Measurements from ENCODE around the gene KBTBD8.

KBTBD8 gene

DNA sequence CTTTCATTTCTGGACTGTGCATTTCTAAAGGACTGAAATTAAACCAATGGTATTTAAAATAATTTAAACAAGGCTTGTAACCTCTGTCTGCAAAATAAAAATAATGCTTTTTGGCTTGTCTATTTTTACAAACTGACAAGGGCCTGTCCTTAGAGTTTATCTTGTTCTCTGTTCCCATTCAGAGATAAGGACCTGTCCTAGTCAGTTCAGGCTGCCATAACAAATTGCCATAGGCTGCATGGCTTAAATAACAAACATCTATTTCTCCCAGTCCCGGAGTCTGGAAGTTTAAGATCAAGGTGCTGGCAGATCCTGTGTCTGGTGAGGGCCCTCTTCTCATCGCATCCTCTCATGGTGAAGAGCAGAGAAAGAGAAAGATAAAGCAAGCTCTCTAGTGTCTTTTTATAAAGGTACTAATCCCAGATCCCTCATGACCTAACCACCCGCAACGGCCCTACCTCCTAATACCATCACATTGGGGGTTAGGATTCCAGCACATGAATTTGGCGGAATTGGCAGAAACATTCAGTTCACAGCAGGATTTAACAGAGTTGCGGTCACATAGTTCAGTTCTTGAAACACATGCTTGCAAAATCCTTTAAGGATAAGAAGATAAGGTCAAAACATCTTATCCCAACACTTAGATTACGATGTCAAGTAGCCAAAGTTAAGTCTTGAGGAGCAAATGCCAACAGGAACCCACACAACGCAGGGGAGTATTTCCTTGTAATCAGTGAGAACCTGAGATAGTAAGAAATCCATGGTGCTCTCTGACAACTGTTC lies 17.8 kb downstream of the KBTBD8 start:
- DNase-seq (ENCODE audit: low read depth): no peak
- no peak for TF ChIP-seq MAX (IDR thresholded peaks at IDR 0.05; ENCODE audit: low read depth, low read length)
- TF ChIP-seq CTCF (IDR thresholded peaks at IDR 0.05; ENCODE audit: low read depth, low read length): no peak
- TF ChIP-seq MYC (IDR thresholded peaks at IDR 0.05; ENCODE audit: low read depth, low read length): no peak
- no peak for TF ChIP-seq POLR2A (IDR thresholded peaks at IDR 0.05; ENCODE audit: extremely low read depth, insufficient read length)
- no peak overlapping the region for H3K4me3 ChIP-seq (ENCODE audit: low read depth, low read length)

- TF ChIP-seq MAX (IDR thresholded peaks at IDR 0.05; ENCODE audit: low read depth, low read length) (no peak), MYC (IDR thresholded peaks at IDR 0.05; ENCODE audit: low read depth, low read length) (no peak), POLR2A (IDR thresholded peaks at IDR 0.05; ENCODE audit: extremely low read depth, insufficient read length) (no peak), CTCF (IDR thresholded peaks at IDR 0.05; ENCODE audit: low read depth, low read length) (no peak)
- H3K4me3 ChIP-seq (ENCODE audit: low read depth, low read length): no peak overlapping the region
Measured at GRCh38 chr3:67016522-67017080, 18.5 kb downstream of the KBTBD8 start.

GRCh38 chr3:67017211-67017610 lies 19.1 kb downstream of the KBTBD8 start:
- no peak overlapping the region for H3K4me3 ChIP-seq (ENCODE audit: low read depth, low read length)
- no peak for TF ChIP-seq CTCF (IDR thresholded peaks at IDR 0.05; ENCODE audit: low read depth, low read length)
- no peak for TF ChIP-seq POLR2A (IDR thresholded peaks at IDR 0.05; ENCODE audit: extremely low read depth, insufficient read length)
- no peak for TF ChIP-seq MAX (IDR thresholded peaks at IDR 0.05; ENCODE audit: low read depth, low read length)
- no peak for TF ChIP-seq MYC (IDR thresholded peaks at IDR 0.05; ENCODE audit: low read depth, low read length)
- no peak for DNase-seq (ENCODE audit: low read depth)

More at GRCh38 chr3:67016522-67017080, 18.5 kb downstream of the KBTBD8 start:
- DNase-seq (ENCODE audit: low read depth): no peak

DNA sequence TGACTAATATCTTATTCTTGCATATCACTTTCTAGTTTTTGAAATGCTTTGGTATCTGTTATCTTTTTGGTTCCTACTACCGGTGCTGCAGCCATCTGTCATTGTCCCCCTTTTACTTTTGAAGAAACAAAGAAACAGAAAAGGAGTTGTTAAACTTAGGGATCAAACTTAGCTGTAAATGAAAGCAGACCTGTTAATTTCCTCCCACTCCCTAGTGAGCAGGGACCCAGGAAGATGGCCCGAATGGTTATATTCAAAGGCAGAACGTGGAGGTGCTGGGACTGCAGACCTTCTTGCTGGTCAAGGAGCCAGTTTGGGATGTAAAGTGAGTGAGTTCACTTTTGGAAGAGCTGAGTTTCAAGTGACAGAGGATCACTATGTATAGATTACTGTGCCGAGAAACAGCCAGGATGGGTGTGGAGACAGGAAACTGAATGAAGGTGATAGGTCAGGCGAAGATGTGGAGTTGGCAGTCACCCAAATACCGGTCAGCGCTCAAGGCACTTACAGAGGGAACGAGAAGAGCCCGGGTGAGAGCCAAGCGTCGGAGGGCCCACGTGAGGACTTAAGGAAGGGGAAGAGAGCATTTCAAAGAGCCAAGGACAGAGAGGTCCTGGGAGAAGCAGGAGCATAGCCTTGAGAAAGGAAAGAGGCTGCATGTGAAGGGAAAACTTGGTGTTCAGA lies 20.1 kb downstream of the KBTBD8 start:
- no peak overlapping the region for H3K4me3 ChIP-seq (ENCODE audit: low read depth, low read length)
- no peak for TF ChIP-seq CTCF (IDR thresholded peaks at IDR 0.05; ENCODE audit: low read depth, low read length)
- no peak for TF ChIP-seq MAX (IDR thresholded peaks at IDR 0.05; ENCODE audit: low read depth, low read length)
- no peak for TF ChIP-seq MYC (IDR thresholded peaks at IDR 0.05; ENCODE audit: low read depth, low read length)
- TF ChIP-seq POLR2A (IDR thresholded peaks at IDR 0.05; ENCODE audit: extremely low read depth, insufficient read length): no peak
- no peak for DNase-seq (ENCODE audit: low read depth)

GRCh38 chr3:67018789-67019526 lies 20.9 kb downstream of the KBTBD8 start:
- TF ChIP-seq MYC (IDR thresholded peaks at IDR 0.05; ENCODE audit: low read depth, low read length): no peak
- no peak for TF ChIP-seq POLR2A (IDR thresholded peaks at IDR 0.05; ENCODE audit: extremely low read depth, insufficient read length)
- TF ChIP-seq MAX (IDR thresholded peaks at IDR 0.05; ENCODE audit: low read depth, low read length): no peak
- TF ChIP-seq CTCF (IDR thresholded peaks at IDR 0.05; ENCODE audit: low read depth, low read length): no peak
- DNase-seq (ENCODE audit: low read depth): no peak
- H3K4me3 ChIP-seq (ENCODE audit: low read depth, low read length): no peak overlapping the region
